Activated CD8-positive, alpha-beta memory T cell treated with anti-CD3 and anti-CD28 coated beads, Interleukin-2, amount 10 ng/mL, durations not matched to agents 7 days and 5 days (primary cell): Measurements from ENCODE around the gene CAPN12. TPM values are rescaled to one million over a fixed set of nuclear protein-coding genes. Genes with fewer than 3 reads are reported as not detected.

ENCODE experiments used
- ATAC-seq: fragments of 150-1000 bp; cut with Tn5 transposase; one replicate; pipeline ENCODE4 v1.10.0; 2021; ENCODE audit warnings: moderate library complexity
- CTCF ChIA-PET: fragments of 350-600 bp; sonication (Branson Sonifier 250); formaldehyde crosslinking; loops from one replicate; lab custom pipeline; 2021; ENCODE audit warnings: antibody characterized with exemption; lab: Charles Lee
- DNase-seq: peaks from one replicate; pipeline ENCODE4 v3.0.0-alpha.2; 2020
- H3K27ac Mint-ChIP-seq: one replicate; pipeline ENCODE4 v1.8.0; 2021; ENCODE audit warnings: mild to moderate bottlenecking, mixed read lengths
- H3K27me3 Mint-ChIP-seq: one replicate; pipeline ENCODE4 v1.8.0; 2021; ENCODE audit warnings: mixed read lengths
- H3K36me3 Mint-ChIP-seq: one replicate; pipeline ENCODE4 v1.8.0; 2021; ENCODE audit warnings: mild to moderate bottlenecking, mixed read lengths
- H3K4me1 Mint-ChIP-seq: one replicate; pipeline ENCODE4 v1.8.0; 2021; ENCODE audit warnings: mixed read lengths
- H3K4me3 Mint-ChIP-seq: one replicate; pipeline ENCODE4 v1.8.0; 2021; ENCODE audit warnings: mild to moderate bottlenecking, moderate library complexity, mixed read lengths
- H3K9me3 Mint-ChIP-seq: one replicate; pipeline ENCODE4 v1.8.0; 2022; ENCODE audit warnings: low read depth, mixed read lengths
- total RNA-seq, 2 experiments: library from RNA; stranded (reverse); gene quantifications; one replicate each; pipeline ENCODE4 v1.2.3, GENCODE V29; 2021

CAPN12 gene
- total RNA-seq, 2 experiments from 2014 or later = 8.4 to 17.5 TPM

DNA sequence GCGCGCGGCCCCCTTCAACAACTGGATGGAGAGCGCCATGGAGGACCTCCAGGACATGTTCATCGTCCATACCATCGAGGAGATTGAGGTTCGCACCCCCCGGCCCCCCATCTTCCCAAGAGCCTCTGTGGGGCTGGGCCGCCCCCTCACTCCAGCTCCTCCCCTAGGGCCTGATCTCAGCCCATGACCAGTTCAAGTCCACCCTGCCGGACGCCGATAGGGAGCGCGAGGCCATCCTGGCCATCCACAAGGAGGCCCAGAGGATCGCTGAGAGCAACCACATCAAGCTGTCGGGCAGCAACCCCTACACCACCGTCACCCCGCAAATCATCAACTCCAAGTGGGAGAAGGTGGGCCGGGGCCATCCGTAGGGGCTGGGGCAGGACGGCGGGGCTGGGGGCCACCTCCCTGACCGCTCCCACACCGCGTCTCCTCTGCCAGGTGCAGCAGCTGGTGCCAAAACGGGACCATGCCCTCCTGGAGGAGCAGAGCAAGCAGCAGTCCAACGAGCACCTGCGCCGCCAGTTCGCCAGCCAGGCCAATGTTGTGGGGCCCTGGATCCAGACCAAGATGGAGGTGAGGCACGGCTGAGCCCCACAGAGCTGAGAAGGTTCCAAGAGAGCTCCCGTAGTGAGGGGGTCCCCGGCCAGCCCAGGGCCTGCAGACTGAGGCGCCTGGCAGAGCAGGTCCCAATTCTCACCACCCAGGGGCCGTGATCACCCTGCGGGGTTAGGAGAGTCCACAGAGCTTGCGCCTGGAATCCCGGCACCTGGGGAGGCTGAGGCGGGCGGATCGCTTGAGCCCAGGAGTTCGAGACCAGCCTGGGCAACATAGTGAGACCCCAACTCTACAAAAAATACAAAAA, 20.1 kb downstream of the CAPN12 start:
- CTCF ChIA-PET = interaction anchor here (0.5 to 2.8 kb wide), 5 partner anchors 10 to 248 kb away, joined by 3 to 8 read pairs (median 3); partner anchors contain the start of genes MRPS12 and SARS2
- ATAC-seq (no peak), DNase-seq (no peak)
- Mint-ChIP-seq H3K9me3 (no peaks in the 10 kb centered on the region), H3K4me1 (peaks cover 5% of the 10 kb centered on the region), H3K27me3 (no peaks in the 10 kb centered on the region), H3K36me3 (peaks cover 15% of the 10 kb centered on the region), H3K27ac (no peak overlapping the region), H3K4me3 (no peak overlapping the region)

DNA sequence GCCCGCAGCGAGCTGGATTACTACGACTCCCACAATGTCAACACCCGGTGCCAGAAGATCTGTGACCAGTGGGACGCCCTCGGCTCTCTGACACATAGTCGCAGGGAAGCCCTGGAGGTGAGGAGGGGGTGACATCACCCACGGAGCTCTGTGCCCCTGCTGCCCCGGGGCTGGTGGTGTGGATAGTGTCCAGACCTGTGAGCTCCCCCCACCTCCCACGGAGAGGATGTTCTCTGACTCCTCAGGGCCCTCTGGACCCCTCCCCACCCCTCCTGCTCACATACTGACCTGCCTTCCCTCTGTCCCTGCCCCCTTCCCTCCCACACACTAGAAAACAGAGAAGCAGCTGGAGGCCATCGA, 20.7 kb downstream of the CAPN12 start:
- Mint-ChIP-seq H3K36me3 (peaks cover 13% of the 10 kb centered on the region), H3K9me3 (no peaks in the 10 kb centered on the region), H3K4me3 (no peak overlapping the region), H3K27me3 (no peaks in the 10 kb centered on the region), H3K27ac (no peak overlapping the region), H3K4me1 (peaks cover 5% of the 10 kb centered on the region)
- DNase-seq = no peak
- CTCF ChIA-PET = interaction anchor here (2.8 kb wide), 1 partner anchor 13 kb away, joined by 8 read pairs; no protein-coding TSS in a partner anchor
- ATAC-seq = no peak

DNA sequence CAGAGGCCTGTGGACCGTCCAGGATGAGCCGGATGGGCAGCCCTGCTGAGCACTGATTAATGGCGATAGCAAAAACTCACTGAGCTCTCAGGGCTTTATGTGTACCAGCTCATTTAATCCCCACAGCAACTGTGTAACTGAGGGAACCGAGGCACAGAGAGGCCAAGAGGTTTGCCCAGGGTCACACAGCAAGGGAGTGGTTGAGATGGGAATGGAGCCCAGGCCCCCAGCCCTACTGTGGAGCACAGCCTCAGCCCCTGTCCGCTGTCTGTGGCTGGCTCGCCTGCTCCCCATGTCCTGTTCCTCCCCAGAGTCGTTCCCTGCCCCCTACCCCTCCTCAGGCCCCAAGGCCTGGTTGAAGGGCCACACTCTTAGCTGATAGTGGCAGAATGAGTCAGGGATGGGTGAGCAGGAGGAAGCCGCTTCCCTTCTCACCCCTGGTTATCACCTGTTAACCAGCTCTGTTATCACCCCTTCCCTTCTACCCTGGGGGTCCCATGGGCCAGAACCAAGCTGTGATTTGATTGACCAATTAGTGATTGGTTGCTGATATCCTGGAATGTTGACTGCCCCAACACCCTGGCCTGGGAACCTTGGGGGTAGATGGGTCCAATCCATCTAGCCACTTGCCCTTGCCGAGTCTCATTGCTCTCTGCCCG, 21.2 kb downstream of the CAPN12 start:
- DNase-seq (no peak), ATAC-seq (no peak)
- no peak overlapping the region for H3K4me3 Mint-ChIP-seq
- no peaks in the 10 kb centered on the region for H3K9me3 Mint-ChIP-seq
- no peaks in the 10 kb centered on the region for H3K27me3 Mint-ChIP-seq
- peaks cover 15% of the 10 kb centered on the region for H3K36me3 Mint-ChIP-seq
- peaks cover 5% of the 10 kb centered on the region for H3K4me1 Mint-ChIP-seq
- no peak overlapping the region for H3K27ac Mint-ChIP-seq
- CTCF ChIA-PET = interaction anchor here (2.8 kb wide), 1 partner anchor 12 kb away, joined by 8 read pairs; no protein-coding TSS in a partner anchor

DNA sequence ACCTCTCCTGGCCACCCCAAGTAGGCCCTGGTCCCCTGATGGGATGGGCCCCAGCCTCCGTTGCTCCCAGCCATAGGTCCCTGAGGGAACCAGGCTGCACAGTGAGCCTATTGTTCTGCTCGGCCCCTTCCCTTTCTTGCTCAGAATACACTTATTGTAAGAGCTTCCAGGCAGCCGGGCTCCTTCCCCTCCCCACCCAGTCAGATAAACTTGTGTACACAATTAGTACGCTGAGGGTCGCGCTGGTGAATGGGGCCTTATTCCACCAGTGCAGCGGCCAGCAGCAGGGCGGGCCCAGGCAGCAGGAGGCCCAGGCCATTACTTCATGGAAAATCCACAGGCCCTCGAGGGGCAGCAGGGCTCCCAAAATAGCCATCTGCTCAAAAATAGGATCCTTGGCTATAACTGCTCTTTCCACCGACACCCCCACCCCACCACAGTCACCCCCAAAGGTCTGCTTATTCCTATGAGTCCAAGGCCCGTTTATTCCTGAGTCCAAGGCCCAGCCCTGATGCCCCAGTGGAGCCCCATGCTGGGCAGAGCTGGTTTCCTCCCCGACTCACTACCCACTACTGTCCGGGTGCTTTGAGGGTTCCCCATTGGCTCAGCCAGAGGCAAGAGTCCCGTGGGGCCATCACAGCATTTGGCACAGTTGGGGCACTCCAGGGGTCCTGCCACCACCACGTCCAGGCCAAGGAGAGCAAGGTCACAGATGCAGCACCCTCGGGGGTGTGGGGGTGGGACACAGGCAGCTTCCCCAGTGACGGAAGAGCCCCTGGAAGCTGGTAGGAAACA, 22.1 kb downstream of the CAPN12 start:
- CTCF ChIA-PET = interaction anchor here (2.8 kb wide), 1 partner anchor 11 kb away, joined by 8 read pairs; no protein-coding TSS in a partner anchor
- Mint-ChIP-seq H3K9me3 (no peaks in the 10 kb centered on the region), H3K36me3 (peaks cover 15% of the 10 kb centered on the region), H3K4me3 (no peak overlapping the region), H3K27me3 (no peaks in the 10 kb centered on the region), H3K27ac (no peak overlapping the region), H3K4me1 (peaks cover 5% of the 10 kb centered on the region)
- no peak for DNase-seq
- ATAC-seq = no peak

DNA sequence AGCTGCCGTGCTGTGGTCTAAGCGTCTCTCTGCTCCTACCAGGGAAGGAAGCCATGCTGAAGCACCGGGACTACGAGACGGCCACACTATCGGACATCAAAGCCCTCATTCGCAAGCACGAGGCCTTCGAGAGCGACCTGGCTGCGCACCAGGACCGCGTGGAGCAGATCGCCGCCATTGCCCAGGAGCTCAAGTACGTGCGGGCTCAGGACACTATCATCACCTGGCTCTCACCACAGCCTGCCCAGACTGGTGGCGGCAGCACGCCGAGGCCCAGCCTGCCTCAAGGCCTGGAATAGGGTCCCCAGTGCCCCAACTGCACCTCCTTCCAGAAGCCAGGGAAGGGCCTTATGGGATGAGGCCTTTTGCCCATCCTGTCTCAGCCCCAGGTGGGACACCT, 22.8 kb downstream of the CAPN12 start:
- H3K36me3 Mint-ChIP-seq = peaks cover 14% of the 10 kb centered on the region
- CTCF ChIA-PET = interaction anchor here (0.6 to 2.8 kb wide), 3 partner anchors 10 to 28 kb away, joined by 3 to 8 read pairs (median 3); no protein-coding TSS in a partner anchor

DNA sequence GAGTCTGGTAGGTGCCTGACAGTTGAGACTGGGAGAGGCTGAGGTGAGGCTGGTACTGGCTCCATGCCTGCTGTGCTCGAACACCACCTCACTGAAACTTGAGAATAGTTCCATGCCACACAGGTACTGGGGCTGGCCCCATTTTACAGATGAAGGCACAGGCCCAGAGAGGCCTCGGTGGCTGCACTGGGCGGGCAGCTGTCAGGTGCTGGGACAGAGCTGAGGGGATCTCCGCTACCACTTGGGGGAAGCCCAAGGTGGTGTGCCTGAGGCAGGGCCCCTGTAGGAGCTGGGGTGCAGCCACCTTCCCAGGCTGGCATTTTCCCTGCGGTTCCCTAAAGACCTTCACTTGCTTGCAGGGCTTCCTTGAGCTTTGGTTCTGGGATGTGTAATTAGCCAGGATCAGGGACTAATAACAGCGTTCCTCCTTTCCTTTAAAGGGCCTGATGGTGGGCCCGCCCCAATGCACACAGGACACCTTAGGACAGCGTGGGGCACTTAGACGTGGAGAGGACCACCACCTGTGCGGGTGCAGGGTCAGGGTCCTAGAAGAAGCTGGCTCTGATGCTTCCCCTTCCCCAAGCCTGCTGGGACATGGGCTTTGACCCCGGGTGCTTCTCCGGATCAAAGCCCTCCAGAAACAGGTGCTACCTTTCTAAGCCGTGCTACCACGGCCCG, 23.6 kb downstream of the CAPN12 start:
- DNase-seq = no peak
- ATAC-seq = no peak
- no peak overlapping the region for H3K27ac Mint-ChIP-seq
- H3K4me3 Mint-ChIP-seq = no peak overlapping the region
- H3K4me1 Mint-ChIP-seq = no peaks in the 10 kb centered on the region
- peaks cover 14% of the 10 kb centered on the region for H3K36me3 Mint-ChIP-seq
- H3K9me3 Mint-ChIP-seq = no peaks in the 10 kb centered on the region
- CTCF ChIA-PET = interaction anchor here (0.6 to 0.9 kb wide), 2 partner anchors 14 to 27 kb away, joined by 3 read pairs; no protein-coding TSS in a partner anchor
- H3K27me3 Mint-ChIP-seq = no peaks in the 10 kb centered on the region

More for the DNA sequence above, 22.8 kb downstream of the CAPN12 start:
- no peak overlapping the region for H3K27ac Mint-ChIP-seq
- no peak overlapping the region for H3K4me3 Mint-ChIP-seq
- H3K9me3 Mint-ChIP-seq = no peaks in the 10 kb centered on the region
- ATAC-seq (no peak), DNase-seq (no peak)
- H3K4me1 Mint-ChIP-seq = peaks cover 2% of the 10 kb centered on the region
- no peaks in the 10 kb centered on the region for H3K27me3 Mint-ChIP-seq

DNA sequence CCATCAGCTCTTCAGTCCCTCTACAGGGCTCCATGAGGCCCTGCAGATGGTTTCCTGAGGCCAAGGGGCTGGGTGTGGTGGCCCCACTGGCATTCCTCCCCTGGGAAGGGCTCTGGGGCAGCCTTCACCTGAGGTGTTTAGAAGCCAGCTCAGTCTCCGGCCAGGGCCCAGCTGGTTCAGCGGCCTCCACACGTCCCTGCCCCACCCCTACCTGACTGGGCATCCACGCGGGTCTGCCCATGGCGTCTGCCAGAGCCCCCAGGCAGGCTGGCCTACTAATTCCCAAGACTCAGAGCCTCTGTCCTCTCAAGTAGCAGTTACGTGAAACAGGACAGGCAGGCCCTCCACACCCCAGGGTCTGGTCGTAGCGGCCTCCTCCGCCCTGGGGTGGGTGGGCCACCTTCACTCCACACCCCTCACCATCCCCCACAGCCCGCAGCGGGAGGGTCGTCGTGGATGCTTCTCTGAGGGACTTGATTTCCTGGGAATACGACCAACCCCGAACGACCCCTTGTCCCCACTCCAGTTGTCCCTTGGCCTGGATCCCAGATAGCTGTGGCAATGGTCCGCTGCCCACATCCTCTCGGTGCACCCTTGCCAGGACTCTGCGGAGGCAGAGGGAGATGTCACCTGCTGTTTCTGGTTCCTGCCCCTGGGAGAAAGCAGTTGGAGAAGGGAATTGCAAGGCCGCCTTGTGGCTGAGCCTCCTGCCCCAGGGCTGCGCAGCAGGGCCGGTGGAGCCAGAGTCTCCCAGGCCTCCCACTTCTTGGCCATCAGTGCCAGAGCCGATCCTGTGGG, 24.3 kb downstream of the CAPN12 start:
- no peak for ATAC-seq
- CTCF ChIA-PET = no interaction called here
- Mint-ChIP-seq H3K4me1 (no peaks in the 10 kb centered on the region), H3K27me3 (no peaks in the 10 kb centered on the region), H3K9me3 (no peaks in the 10 kb centered on the region), H3K36me3 (peaks cover 16% of the 10 kb centered on the region), H3K4me3 (no peak overlapping the region), H3K27ac (no peak overlapping the region)
- no peak for DNase-seq

DNA sequence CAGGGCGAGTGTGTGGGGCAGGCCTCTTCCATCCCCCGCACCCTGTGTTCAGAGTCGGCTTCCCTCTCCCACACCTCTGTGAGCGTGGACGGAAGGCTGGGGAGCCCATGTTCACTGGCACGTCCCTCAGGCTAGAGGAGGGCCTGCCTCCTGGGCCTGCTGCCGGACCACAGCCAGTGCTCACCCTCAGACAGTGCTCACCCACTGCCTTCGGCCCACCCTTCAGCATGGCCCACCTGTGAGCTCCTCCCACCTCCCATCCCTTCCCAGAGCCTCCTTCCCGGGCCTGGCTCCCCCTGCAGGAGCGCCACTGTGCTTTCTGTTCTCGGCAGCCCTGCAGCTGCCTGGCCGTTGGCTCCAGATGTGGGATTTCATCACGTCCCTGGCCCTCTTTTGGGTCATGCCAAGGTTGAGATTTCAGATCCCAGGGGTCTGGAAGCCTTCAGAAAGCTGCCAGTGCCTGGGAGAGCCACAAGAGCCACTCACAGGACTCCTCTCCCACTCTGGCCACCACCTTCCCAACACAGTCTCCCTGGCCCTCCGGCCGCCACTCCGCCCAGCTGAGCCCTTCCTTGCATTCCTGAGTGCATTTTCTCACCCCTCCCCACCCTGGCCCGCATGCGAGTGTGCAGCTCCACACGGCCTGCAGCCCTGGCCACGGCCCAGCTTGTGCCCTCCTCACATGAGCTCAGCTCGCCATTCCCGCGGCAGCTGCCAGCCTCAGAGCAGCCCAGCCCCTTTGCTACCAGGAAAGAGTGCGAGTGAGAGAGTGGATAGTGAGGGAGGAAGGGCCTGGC, 25.3 kb downstream of the CAPN12 start:
- Mint-ChIP-seq H3K27me3 (no peaks in the 10 kb centered on the region), H3K4me3 (no peak overlapping the region), H3K4me1 (no peaks in the 10 kb centered on the region), H3K27ac (no peak overlapping the region), H3K36me3 (peaks cover 16% of the 10 kb centered on the region), H3K9me3 (no peaks in the 10 kb centered on the region)
- ATAC-seq (no peak), DNase-seq (no peak)
- CTCF ChIA-PET = interaction anchor here (0.9 kb wide), 1 partner anchor 51 kb away, joined by 3 read pairs; no protein-coding TSS in a partner anchor

DNA sequence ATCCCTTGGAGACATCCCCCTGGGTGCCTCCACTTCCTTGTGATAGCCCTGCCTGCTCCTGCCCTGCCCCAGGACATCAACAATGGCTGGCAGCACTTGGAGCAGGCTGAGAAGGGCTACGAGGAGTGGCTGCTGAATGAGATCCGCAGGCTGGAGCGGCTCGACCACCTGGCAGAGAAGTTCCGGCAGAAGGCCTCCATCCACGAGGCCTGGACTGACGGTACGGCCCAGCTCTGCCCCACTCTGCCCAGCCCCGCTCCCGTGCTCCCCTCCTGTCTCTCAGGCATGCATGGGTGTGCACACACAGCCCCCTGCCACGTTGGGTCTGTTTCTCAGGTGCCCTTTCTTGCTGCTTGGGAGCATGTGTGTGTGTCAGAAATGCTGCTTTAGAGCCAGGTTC, 26.4 kb downstream of the CAPN12 start:
- H3K9me3 Mint-ChIP-seq = no peaks in the 10 kb centered on the region
- H3K27ac Mint-ChIP-seq = no peak overlapping the region
- H3K4me1 Mint-ChIP-seq = no peaks in the 10 kb centered on the region
- peaks cover 20% of the 10 kb centered on the region for H3K36me3 Mint-ChIP-seq
- ATAC-seq = no peak
- CTCF ChIA-PET = no interaction called here
- H3K4me3 Mint-ChIP-seq = no peak overlapping the region
- no peaks in the 10 kb centered on the region for H3K27me3 Mint-ChIP-seq
- no peak for DNase-seq

DNA sequence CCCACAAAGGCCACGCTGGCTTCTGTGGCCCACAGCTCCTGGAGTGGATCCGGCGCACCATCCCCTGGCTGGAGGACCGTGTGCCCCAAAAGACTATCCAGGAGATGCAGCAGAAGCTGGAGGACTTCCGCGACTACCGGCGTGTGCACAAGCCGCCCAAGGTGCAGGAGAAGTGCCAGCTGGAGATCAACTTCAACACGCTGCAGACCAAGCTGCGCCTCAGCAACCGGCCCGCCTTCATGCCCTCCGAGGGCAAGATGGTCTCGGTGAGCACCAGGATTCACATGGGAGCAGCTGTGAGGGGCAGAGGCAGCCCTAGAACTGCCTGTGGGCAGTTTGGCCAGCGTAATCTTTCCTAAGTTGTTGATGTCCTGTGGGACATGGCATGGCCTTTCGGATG, 27.2 kb downstream of the CAPN12 start:
- no peaks in the 10 kb centered on the region for H3K4me1 Mint-ChIP-seq
- DNase-seq (no peak), ATAC-seq (no peak)
- H3K36me3 Mint-ChIP-seq = peaks cover 20% of the 10 kb centered on the region
- H3K27me3 Mint-ChIP-seq = no peaks in the 10 kb centered on the region
- CTCF ChIA-PET = interaction anchor here (1.0 kb wide), 1 partner anchor 314 kb away, joined by 3 read pairs; the partner anchor contains the start of gene FAM98C
- no peak overlapping the region for H3K27ac Mint-ChIP-seq
- H3K9me3 Mint-ChIP-seq = no peaks in the 10 kb centered on the region
- no peak overlapping the region for H3K4me3 Mint-ChIP-seq

DNA sequence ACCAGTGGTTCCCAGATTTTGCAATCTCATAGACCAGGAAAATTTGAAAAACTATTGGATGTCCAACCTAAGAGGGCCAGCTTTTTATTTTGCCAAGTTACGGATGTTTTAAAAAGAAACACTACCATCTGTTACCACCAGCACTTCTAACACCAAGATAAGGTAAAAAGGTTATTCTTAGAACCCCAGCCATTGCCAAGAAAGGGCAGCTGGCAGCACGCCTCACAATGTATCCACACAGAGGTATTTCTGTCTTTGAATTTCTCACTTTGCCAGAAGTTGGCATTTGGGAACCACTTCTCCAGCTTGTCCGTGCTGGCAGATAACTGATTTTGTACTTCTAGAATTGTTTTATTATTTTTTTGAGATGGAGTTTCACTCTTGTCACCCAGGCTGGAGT, 28.7 kb downstream of the CAPN12 start:
- no peak overlapping the region for H3K4me3 Mint-ChIP-seq
- peaks cover 28% of the 10 kb centered on the region for H3K36me3 Mint-ChIP-seq
- no peak overlapping the region for H3K27ac Mint-ChIP-seq
- H3K27me3 Mint-ChIP-seq = no peaks in the 10 kb centered on the region
- CTCF ChIA-PET = interaction anchor here (0.9 to 1.1 kb wide), 2 partner anchors 200 to 214 kb away, joined by 3 read pairs; no protein-coding TSS in a partner anchor
- no peak for DNase-seq
- no peaks in the 10 kb centered on the region for H3K4me1 Mint-ChIP-seq
- no peak for ATAC-seq
- H3K9me3 Mint-ChIP-seq = no peaks in the 10 kb centered on the region
